Heart left ventricle (tissue), 13 donors: Measurements from ENCODE around the gene ANK3.

Source experiments
- CTCF ChIP-seq, 12 donors: fragments of 200-600 bp; sonication (generic) in 4 of 12; IDR thresholded peaks; one replicate each; pipeline versions ENCODE4 v1.5.0 to v1.8.0; 2018 to 2022; ENCODE audit warnings: antibody characterized with exemption in 12 of 12, mild to moderate bottlenecking in 5 of 12
- POLR2A ChIP-seq, 2 donors: fragments of 450-650 bp; IDR thresholded peaks; one replicate each; pipeline ENCODE4 v1.6.1; 2017; ENCODE audit warnings: antibody characterized with exemption in 2 of 2, mild to moderate bottlenecking in 2 of 2, moderate library complexity in 2 of 2
- donor health status: ischemic (EF 13 %, LVEDD 7.1; RV severe dilation, severe dysfunction).
- donor health status: DM: no; HTN: yes; CAD: no.
- donor health status: DM: no; HTN: no; CAD: no.
- donor health status: ischemic (EF 25% LVEDD 6.9; RV normal size, moderate dysfunction).
- donor health status: ischemic (EF 25% LVEDD 5.7; RV mildly dilated, moderate dysfunction).
- donor health status: ischemic (EF 35%, LVEDD 5.7; RV mildly dilated, moderate dysfunction).
- donor health status: nonischemic (EF 11% LVEDD 7.7; RV severe dilation, severe dysfunction).
- donor health status: DM: yes; HTN: yes; CAD: no.
- donor health status: PGD.
- donor health status: ischemic (EF 29% LVEDD 5.4; RV normal size, mild dysfunction).
- donor health status: nonischemic (EF 23%, LVEDD 6.1; RV moderate dilation, normal function).

GRCh38 chr10:60050366-60050765 lies 339.3 kb downstream of the ANK3 start:
- no peak for TF ChIP-seq CTCF (IDR thresholded peaks at IDR 0.05)
- no peak for TF ChIP-seq POLR2A (IDR thresholded peaks at IDR 0.05)
